Activated naive CD4-positive, alpha-beta T cell treated with anti-CD3 and anti-CD28 coated beads, Interleukin-2, amount 50 U/mL, for 16 hours (primary cell): ENCODE measurements around the gene AGTR2.
"Not testable (repeated sequence)": the region's sequence is repeated elsewhere in the genome, so short reads cannot be mapped to it uniquely, and the experiment has no call there.

Experiments used
- DNase-seq: peaks from one replicate; pipeline ENCODE4 v3.0.0-alpha.2; 2020

The AGTR2 gene

GRCh38 chrX:116170511-116170910 lies at the start of gene AGTR2:
TSS of gene AGTR2 (plus strand) at chrX:116170744. CDS start at chrX:116172281, 1,537 bp downstream.
- DNase-seq: no peak

- DNase-seq: no peak
Observed at GRCh38 chrX:116135277-116135676, 35.3 kb upstream of the AGTR2 start.

- not testable (repeated sequence) for DNase-seq
Observed at GRCh38 chrX:116141270-116141669, 29.3 kb upstream of the AGTR2 start.

GRCh38 chrX:116142976-116143375 lies 27.6 kb upstream of the AGTR2 start:
- DNase-seq: no peak

DNA sequence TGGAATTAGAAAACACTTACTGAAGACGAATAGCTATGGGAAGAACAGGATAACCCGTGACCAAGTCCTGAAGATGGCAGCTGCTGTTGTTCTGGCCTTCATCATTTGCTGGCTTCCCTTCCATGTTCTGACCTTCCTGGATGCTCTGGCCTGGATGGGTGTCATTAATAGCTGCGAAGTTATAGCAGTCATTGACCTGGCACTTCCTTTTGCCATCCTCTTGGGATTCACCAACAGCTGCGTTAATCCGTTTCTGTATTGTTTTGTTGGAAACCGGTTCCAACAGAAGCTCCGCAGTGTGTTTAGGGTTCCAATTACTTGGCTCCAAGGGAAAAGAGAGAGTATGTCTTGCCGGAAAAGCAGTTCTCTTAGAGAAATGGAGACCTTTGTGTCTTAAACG lies 2.4 kb downstream of the AGTR2 start:
- DNase-seq: no peak

DNA sequence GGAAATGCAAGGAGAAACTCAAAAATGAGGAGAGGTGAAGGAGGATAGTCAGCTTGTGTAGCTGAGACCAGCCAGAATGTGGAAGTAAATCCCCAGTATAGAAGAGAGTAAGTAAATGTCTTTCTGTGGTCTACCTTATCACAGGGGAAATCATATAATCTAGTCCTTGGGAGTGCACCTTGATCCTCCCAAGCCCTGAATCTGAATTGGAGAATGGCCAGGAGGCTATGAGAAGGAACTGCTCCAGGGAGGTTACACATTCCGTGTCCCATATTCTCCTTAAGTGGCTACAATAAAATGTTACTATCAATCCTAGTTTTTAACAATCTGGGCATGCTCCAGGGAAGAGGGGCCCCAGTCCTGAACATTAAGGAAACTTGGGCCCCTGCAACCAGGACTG lies 10.8 kb downstream of the AGTR2 start:
- DNase-seq: no peak

- DNase-seq: no peak
Observed at GRCh38 chrX:116185163-116185562, 14.6 kb downstream of the AGTR2 start.

- DNase-seq: no peak
Observed at GRCh38 chrX:116194649-116195048, 24.1 kb downstream of the AGTR2 start.

DNA sequence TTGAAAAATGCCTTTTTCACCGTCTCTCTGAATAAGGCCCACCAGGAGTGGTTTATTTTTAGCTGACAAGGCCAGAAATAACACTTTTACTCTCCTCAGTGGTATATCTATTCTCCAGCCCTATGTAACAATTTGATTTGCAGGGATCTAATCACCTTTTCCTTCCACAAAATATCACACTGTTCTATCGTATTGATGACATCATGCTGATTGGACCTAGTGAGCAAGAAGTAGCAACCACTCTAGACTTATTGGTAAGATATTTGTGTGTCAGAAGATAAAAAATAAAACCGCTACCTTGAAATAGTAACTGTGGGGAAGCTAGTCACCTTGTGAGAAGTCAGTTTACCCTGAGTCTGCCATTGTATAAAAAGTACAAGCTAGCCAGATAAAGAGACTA lies 27.7 kb downstream of the AGTR2 start:
- DNase-seq: no peak

GRCh38 chrX:116198810-116199209 lies 28.3 kb downstream of the AGTR2 start:
- no peak for DNase-seq

DNA sequence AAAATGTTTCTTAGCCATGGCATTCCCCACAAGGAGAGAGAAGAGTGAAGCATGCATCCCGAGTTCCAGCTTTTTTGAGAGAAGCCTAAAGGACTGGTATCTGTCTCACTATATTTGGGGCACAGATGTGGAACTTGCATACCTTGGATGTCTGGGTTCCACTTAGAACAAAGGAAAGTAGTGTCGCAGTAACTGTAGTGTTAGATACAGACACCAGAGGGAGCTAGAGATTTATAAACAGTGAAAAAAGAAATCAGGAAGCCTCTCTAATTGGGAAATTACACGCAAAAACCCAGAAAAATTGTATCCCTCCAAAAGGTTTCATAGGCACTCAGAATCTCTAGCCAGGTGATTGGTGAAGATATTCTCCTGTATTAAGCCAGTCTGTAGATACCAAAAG lies 34.4 kb downstream of the AGTR2 start:
- DNase-seq: no peak

GRCh38 chrX:116213262-116213661 lies 42.7 kb downstream of the AGTR2 start:
- DNase-seq: no peak

GRCh38 chrX:116217080-116217479 lies 46.5 kb downstream of the AGTR2 start:
- DNase-seq: not testable (repeated sequence)
